ENCODE data around the gene EEPD1.
A peak's percentile ranks its signal among the peaks of the same experiment; 100 is the strongest.

The EEPD1 gene

DNA sequence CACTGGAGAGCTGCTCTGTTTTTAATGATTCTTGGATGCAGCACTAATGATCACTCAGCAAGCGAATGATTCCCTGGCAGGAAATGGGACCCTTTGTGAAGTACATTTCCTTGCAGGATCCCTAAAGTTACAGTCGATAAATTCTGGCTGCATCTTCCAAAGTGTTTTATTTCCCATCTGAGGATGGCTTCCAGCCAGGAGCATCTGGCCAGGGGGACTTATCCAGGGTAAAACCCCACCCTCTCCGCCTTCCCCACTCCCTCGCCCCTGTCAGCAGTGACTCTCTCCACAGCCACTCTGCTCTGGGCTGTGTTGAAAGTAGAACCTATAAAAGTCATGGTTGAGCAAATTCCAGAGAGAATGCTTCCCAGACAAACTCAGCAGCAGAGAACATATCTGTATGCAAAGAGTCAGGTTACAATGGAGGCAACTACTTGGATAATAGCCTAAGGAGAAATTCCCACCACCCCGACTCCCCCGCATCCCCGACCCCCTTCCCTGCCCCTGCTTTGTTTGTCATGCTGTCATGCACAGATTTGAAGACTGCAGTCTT lies 125.6 kb downstream of the EEPD1 start:
- DNase-seq (ENCODE audit: low read depth in 2 of 2, low spot score in 1 of 2): no peak

DNA sequence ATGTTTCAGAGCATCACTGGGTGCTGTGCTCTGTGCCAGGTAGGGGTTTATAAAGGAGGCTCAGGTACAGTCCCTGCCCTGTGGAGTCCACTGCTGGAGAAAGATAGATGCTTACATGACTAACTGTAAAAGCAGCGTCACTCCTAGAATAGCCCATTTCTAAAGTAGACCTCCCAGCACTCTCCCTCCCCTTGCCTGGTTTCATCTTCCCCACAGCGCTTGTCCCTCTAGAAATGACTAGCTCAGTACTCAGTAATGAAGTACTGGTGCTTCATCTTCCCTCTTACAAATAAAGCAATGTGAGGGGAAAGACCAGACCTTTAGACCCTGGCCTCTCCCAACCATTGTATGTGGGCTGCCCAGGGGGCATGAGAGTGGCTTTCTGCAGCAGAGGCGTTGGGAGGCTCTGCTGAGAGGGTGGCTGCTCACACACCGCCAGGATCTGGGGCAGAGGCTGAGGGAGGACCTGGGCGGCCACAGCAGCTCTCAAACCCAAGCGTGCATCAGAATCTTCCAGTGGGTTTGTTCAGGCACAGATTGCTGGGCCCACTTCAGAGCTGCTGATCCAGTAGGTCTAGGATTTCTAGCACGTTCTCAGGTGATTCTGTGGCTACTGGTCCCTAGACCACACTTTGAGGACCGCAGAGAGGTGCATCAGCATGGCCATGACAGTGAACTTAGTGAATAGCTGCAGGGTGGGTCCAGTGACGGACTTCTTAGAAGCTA lies 126.3 kb downstream of the EEPD1 start:
- DNase-seq (ENCODE audit: low read depth in 2 of 2, low spot score in 1 of 2): no peak

DNA sequence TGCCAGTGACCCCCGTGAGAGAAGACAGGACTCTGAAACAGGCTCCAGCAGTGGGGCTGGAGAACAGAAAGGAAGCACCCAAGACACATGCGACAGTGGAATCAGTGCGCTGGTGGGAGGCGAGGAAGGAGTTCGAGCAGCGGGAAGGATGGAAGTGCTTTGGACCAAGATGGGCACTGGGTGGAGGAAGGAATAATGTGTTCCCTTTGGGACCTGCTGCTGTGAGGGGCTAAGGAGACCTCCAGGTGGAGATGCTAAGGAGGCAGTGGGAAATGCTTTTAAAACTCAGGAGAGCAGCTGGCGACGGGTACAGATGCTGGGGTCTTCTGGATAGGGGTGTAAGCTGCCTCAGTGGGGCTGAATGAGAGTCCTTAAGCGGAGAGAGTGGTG lies 126.9 kb downstream of the EEPD1 start:
- DNase-seq (ENCODE audit: low read depth in 2 of 2, low spot score in 1 of 2): no peak

DNA sequence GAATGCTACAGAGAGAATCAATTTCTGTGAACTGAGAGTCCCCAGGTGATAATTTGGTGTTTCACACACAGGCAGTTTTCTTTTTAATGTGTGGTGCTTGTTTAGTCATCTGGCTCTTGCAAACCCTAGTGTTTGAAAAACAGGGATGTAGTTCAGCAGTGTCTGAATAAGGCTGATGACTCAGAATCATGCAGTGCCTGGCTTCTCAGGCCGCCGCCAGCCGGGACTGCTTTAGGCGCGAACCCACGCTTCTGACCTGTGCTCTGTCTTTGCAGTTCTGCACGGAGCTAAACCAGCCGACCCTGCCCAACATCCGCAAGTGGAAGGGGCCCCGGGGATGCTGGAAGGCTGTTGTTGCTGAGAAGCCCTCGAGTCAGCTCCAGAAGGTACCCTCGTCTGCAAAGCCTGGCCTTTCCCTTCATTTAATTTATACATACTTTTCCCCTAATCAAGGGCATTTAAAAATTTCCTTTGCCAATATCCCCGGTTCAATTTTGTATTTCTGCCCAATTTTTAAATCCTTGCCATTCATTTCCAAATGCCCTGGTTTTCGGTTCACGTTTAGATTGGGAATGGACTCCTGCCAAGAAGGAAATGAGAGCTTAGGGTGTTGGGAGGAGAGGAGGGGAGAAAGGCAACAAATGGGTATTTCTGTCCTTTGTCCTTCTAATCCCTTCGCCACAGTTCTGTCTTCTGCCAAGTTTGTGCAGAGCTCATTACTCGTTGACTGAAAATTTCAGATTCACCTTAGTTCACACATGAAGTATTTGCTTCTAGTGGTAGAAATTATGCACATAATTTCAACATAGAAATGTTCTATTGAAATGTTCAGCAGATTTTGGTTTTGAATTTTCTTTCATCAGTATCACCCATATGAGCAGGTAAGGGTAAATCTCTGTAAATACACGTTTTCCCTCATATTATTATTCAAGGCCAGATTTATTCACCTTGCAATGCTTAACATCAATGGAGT lies 128.1 kb downstream of the EEPD1 start:
- DNase-seq (ENCODE audit: low read depth in 2 of 2, low spot score in 1 of 2): no peak

DNA sequence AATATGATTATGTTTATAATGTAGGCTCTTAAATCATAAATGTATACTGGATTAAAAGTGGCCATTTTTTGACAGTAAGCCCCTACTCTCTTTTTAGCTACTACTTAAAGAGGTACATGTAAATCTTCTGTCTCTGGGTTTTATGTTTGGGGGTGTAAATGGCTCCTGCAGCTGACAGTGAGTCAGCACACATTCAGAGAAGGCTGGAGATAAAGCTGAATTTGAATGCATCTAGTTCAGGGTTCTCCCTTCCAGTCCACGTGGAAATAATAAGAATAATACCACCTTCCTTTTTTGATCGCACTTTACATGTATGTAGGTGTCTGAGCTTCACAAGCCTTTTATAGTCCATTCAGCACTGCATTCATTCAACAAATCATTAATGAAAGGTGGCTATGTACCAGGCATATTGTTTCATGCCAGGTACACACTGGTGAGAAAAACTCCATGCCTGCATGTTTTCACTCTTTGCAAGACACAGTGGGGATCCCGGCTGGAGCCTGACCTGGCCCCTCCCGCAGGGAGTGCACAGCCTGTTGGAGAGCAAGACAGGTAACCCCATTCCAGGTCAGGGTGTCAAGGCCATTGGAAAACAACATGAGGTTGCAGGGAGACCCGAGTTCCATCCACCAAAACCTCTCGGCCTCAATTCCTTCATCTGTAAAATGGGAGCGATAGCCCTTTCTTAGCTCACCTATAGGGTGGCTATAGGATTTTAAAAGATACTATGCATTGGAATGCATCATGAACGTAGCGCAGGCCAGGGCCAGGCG lies 129.1 kb downstream of the EEPD1 start:
- no peak for DNase-seq (ENCODE audit: low read depth in 2 of 2, low spot score in 1 of 2)

DNA sequence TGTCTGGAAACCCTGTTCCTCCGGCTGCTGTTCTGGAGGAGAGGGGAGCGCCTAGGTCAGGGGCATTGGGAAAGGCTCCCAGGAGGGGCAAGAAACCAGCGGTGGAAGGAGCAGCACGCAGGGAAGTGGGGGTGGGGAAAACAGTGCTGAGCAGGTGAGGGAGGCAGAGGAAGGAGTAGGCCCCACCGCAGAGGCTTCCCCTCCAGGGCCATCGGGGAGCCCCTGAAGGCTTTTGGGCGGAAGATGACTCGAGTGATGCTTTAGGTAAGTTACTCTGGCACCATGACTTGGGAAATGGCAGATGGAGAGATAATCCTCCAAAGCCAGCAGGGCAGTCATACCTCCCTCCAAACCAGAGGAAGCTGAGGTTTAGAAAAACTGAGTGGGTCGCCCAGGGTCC lies 130.1 kb downstream of the EEPD1 start:
- no peak for DNase-seq (ENCODE audit: low read depth in 2 of 2, low spot score in 1 of 2)

DNA sequence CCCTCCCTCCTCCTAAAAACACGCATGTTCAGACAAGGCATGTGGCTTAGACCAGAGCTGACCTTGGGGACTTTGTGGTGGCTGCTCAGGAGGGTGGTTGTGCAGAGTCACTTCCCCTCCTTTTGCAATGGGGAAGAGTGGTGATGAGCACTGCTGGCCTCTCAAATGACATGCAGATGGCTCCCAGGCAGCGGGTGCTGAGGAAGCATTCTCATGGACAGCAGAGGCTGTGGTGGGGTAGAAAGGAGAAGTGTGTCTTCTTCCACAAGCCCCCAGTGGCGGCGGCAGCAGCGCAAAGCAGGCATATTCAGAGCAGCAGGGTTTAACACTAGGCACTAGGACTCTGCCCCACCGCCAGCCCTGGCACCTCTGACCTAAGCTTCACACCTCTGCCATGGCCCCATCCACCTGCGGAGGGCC lies 130.7 kb downstream of the EEPD1 start:
- no peak for DNase-seq (ENCODE audit: low read depth in 2 of 2, low spot score in 1 of 2)

DNA sequence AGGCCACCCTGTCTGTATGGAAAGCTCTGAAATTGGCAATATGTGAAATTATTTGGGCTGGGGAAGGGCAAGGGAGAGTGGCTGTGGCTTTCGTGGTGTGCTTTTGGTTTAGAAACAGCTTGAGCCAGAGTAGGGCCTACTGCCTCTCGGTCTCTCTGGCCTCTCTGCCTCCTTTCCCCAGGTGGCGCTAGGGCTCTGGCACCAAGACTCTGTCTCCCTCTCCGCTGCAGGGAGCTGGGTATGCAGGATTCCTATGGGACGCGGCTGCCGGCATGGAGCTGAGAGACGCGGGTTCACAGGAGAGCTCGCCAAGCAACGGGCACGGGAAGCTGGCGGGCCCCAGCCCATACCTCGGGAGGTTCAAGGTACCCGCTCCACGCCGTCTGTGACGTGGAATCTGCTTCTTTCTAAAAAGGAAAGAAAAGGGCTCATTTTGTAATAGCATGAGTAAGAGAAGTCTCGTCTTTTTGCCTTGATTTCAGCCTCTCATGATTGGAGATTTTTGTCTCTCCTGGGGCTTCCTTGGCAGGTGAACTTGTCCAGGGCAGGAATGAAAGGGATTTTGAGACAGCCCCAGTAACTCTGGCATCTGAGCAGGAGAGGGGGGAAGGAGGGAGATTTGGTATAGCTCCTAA lies 131.5 kb downstream of the EEPD1 start:
- no peak for DNase-seq (ENCODE audit: low read depth in 2 of 2, low spot score in 1 of 2)

DNA sequence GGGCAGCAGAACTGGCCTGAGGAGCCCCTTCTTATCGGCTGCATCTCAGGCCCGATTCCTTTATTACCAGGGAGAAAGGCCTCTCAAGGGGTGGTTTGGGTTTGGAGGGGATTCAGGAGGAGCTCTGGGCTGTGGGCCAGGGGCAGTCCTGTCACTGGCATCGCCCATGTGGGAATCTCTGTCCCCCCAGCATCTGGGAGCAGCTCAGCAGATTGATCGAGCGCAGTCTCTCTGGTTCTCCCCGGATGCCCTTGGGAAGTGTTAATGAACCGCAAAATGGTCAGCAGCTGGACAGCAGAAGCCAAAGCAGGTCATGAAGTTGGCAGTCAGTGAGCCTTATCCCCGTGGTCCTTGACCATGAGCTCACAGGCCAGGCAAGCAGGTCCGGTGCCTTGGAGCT lies 132.2 kb downstream of the EEPD1 start:
- DNase-seq (ENCODE audit: low read depth in 2 of 2, low spot score in 1 of 2): no peak

DNA sequence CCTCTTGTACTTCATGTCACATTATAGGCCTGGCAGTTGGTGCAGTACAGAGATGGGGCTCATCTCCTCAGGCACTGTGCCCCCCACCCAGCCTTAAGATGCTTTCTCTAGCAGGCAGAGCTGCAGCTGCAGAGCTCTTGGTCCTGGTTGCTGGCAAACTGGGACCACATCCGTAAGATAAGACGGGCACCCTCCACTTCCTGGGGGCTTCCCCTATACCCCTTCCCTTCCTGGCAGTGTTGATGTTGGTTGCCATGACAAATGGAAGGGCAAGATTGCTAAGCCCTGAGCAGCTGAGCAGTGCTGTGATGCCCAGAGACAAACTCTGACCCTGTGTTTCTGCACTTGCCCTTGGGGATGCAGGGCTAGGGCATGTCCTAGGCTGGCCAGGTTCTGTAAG lies 133.2 kb downstream of the EEPD1 start:
- DNase-seq (ENCODE audit: low read depth in 2 of 2, low spot score in 1 of 2): no peak

DNA sequence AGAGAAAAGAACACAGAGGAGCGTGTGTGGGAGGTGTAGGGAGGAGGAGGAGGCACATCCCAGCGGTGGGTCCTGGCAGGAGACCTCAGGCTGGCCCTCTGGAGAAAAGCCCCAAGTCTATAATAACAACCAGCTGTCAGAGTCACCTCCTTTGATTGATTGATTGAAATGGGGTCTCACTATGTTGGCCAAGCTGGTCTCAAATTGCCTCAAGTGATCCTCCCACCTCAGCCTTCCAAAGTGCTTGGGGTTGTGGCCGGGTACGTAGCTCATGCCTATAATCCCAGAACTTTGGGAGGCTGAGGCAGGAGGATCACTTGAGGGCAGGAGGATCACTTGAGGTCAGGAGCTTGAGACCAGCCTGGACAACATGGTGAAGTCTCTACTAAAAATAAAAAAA lies 133.6 kb downstream of the EEPD1 start:
- DNase-seq (ENCODE audit: low read depth in 2 of 2, low spot score in 1 of 2): no peak

DNA sequence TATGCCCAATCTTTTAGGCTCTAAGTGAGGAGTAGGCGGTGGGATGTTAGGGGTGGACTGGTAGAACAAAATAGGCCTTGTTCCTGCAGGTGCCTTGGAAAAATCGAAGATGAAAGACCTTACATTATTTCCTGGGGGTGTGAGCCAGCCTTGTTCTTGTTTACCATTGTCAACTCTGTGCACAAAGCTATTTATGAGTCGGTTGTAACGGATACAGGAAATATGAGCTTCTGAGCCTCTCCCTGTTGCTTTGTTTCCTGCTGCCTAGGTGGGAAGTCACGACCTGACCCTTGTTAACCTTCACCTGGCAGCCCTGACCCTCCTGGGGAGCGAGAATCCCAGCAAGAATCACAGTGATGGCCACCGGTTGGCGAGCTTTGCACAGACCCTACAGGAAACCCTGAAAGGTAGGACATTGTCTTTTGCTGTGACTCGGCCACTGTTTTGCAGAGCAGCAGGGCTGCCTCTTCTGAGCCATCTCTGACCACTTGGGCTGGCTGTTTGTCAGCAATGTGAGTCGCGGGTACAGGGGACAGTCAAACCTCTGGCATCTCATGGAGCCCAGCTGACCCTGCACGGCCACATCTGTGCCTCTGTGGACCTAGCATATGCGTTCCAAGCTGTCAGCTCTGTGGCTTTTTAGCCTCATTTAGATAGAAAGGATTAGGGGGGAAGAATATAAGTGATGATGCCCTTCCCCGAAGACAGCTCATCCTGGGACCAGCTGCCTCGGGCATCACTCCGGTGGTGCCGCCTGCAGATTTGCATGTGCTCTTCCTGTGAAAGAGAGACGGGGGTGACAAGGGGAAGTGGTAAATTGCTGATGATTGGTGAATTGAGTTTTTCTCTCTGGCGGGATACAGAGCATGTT lies 134.6 kb downstream of the EEPD1 start:
- DNase-seq (ENCODE audit: low read depth in 2 of 2, low spot score in 1 of 2): no peak

DNA sequence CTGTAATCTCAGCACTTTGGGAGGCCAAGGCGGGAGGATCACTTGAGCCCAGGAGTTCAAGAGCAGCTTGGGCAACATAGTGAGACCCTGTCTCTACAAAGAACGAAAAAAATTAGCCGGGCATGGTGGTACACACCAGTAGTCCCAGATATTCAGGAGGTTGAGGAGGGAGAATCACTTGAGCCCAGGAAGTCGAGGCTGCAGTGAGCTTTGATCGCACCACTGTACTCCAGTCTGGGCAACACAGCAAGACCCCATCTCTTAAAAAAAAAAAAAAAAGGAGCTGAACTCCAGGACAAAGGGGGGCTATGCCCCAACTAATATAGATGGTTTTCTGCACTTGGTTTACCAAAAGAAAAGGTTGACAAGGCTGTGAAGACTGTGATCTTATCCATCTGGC lies 135.4 kb downstream of the EEPD1 start:
- no peak for DNase-seq (ENCODE audit: low read depth in 2 of 2, low spot score in 1 of 2)

DNA sequence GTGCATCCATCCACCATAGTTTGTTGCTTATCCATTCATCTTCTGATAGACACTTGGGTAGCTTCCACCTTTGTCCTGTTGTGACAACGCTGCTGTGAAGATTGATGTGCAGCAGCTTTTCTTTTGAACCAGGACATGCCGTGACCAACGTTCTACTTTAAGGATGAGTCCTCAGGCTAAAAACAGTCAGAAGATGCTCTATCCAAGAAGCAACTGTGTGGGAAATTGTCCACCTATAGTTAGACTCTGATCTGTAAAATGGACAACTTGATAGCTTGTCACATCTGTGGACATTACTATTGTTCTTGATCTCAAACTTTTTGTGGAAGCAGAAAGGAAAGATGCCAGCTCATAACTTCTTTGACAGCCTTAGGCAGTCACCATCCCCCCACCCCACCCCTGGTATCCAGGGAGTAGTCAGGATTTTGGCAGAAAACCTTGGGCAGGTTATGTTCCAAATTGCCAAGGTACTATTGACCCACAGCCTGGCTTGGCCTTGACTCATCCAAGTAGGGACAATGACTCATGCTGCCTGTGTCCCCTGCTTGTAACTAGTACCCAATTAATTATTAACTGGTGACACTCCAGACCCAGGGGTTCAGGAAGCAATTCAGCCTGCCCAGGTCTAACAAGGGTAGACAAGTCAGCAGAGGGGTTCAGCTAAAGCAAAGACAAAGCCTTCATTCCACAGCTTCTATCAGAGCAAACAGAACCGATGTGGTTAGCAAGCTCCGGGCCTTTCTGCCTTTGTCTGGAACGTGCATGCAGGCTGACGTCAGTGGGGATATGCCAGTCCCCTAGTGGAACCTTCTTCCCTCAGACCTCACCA lies 137.0 kb downstream of the EEPD1 start:
- no peak for DNase-seq (ENCODE audit: low read depth in 2 of 2, low spot score in 1 of 2)

DNA sequence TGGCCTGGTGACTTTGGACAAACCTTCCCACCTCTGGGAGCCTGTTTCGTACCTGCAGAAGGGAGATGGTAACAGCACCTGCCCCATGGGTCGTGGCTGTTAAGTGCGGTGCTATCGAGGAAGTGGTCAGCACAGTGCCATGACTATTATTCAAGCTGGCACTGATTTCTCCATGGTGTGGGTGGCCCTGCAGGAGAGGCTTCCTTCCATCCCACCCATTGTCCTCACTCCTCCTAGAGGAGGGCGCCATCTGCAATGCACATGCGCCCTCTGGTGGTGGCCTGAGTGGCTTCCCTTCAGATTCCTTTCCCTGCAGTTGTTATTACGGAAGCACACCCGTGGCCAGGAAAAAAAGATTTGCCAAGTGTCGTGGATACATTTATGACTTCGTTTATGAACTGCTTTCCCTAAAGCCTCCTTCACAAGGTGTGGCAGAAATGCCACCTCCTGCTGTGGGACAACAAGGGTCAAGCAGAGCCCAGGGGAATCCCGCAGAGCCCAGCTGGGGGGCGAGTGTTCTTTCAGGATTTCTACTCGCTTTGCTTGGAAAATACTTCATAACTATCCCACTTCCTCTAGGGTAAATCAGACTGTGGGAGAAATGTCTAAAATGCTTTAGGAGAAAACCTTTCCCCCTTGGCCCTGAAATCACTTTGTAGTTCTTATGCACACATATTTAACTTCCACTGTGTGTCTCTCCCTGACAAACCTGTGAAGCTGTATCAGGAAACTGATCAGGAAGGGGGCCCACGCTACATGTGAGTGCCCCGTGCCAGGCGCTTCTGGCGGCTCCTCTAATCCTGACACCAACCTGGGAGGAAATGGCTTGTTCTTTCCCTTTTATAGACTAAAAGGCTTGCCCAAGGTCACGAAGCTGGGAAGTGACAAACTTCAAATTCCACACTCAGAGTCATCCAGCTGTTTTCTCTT lies 138.6 kb downstream of the EEPD1 start:
- peak; percentile 22 to 62 for DNase-seq (ENCODE audit: low read depth in 2 of 2, low spot score in 1 of 2)

DNA sequence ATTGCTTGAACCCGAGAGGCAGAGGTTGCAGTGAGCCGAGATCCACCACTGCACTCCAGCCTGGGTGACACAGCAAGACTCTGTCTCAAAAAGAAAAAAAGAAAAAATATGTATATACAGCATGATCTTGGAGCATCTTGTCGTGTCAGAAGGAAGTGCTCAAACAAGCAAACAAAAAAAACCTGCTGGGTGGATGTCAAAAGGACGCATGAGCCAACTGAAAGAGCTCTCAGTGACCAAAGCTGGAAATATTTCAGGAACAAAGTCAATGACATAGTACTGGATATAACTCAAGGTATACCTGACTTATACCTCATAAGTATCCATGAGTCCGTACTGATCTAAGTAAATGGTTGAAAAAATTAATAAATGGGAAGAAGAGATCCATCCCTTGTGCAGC lies 142.0 kb downstream of the EEPD1 start:
- DNase-seq (ENCODE audit: low read depth in 2 of 2, low spot score in 1 of 2): no peak

DNA sequence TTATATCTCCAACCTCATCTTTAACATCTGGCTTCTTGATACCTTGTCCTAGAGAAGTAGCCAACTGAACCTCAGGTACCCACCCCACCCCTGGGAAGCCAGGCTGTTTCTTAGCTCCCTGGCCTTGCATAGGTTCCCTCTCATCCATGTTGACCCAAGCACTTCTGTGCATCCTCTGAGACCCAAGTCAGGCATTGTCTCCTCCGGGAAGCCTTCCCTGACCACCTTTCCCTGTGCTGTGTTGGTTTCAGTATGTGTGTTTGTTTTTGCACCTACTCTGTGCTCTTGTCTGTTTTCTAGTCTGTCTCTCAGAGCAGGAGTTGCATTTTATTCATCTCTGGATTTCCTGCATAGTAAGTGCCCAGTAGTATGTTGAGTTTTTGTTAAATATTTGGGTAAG lies 143.2 kb downstream of the EEPD1 start:
- no peak for DNase-seq (ENCODE audit: low read depth in 2 of 2, low spot score in 1 of 2)

Data from stimulated activated CD8-positive, alpha-beta memory T cell treated with anti-CD3 and anti-CD28 coated beads, Interleukin-4, amount 100 ng/mL, for 4 hours (primary cell).